GM18526 (cell line): ENCODE measurements around the gene TMEM143.

Experiments
- POLR2A ChIP-seq: IDR thresholded peaks from 3 replicates; pipeline ENCODE4 v1.6.1; 2011; ENCODE audit not compliant: insufficient read length; ENCODE audit errors: extremely low read depth

TMEM143 gene

DNA sequence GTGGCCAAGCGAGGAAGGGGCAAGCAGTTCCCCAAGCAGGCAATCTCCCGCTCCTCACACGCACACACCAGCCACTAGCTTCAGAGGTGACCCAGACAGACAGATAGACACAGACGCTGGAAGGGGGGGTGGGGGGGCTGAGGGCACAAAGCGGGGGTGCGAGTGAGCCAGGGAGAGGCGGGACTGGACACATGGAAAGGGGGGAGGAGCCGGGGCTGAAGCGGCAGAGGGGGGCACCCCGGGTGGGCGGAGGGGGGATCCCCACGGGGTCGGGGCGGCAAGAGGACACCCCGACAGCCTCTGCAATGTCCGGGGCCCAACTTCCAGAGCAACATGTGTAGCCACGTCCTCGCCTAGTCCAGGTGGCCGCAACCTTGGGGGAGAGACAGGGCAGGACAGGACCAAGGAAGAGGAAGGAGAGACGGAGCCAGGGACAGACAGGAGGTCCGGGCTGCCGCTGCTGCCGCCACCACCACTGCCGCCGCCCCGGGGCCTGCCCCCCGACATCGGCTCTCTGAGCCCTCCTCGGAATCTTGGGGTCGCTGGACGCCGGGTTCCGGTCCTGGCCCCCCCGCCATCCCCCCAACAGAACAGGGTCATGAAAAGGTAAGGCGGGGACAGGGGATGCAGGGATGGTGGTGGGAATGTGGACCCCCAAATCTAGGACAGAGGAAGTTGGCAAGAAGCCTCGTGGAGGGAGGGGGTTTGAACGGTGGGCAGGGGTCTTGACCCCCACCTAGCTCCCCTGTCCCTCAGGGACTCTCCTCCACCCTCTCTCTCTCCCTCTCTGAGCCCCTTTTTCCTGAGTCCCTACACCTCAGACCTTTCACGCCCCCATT is 30.8 kb upstream of the TMEM143 start:
- TF ChIP-seq POLR2A: no peak

DNA sequence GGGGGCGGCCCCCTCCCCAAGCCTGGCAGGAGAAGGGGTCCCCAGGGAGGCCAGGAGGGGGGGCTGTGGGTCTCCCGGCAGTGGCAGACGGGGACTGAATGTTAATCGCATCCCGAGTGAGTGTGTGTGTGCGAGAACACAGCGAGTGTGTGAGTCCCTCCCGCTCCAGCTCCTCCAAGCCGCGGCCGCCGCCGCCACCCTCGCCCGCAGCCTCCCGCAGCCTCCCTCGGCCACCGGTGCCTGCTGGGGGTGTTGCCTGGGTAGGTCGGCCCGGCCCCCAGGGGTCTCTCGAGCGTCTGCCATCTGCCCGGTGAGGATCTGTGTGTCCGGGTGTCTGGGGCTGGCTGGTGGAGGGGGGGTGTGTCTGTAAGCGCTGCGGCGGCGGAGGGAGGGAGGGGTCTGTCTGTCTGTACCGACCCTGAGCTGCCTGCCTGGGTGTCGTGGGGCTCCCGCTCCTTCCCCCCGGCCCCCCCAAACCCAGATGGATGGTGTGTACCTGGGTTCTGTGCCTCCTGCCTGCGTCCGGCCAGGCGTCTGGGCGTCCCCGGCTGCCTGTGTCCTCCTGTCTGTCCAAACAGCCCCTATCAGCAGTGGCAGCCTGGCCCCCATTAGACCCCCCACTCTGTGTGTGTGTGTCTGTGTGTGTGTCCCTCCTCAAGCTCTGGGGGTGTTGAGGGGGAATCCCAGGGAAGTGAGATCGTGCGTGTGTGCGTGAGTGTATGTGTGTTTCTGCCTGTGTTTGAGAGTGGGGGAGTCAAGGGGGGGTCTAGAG is 30.0 kb upstream of the TMEM143 start, which contains the start of gene GRIN2D:
Gene GRIN2D (plus strand): TSS at position 110 of the 772 bp plus-strand sequence. CDS start 4,725 bp downstream, outside the sequence.
- TF ChIP-seq POLR2A: no peak

DNA sequence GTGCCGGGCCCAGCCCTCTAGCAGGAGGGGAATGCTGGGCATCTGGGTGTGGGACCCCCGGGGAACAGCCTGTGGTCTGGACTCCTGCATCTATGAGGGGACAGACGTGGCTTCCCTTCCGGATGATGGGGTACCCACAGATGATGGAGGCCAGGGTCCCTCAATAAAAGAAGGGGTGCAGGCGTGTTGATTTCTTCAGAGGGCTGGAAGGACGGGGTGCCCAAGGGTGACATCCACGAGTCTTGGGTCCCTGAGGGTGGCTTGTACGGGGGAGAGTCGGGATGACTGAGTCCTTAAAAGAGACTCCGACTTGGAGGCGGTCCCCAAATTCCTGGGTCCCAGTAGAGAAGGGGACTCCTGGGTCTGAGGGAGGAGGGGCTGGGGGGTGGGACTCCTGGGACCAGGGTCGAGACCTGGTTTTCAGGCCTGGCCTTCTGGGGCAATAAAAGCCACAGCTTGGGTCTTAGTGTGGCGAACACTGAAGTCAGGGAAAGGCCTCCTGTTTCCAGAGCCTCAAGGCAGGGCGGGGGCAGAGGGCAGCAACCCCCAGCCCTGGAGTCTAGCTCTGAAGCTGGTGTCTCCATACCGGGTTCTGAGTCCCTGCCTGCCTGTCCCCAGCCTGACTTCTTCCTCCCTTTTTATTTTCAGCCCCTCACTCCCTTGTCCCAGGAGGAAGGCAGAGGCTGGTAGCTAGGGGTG is 29.3 kb upstream of the TMEM143 start:
- TF ChIP-seq POLR2A: no peak

DNA sequence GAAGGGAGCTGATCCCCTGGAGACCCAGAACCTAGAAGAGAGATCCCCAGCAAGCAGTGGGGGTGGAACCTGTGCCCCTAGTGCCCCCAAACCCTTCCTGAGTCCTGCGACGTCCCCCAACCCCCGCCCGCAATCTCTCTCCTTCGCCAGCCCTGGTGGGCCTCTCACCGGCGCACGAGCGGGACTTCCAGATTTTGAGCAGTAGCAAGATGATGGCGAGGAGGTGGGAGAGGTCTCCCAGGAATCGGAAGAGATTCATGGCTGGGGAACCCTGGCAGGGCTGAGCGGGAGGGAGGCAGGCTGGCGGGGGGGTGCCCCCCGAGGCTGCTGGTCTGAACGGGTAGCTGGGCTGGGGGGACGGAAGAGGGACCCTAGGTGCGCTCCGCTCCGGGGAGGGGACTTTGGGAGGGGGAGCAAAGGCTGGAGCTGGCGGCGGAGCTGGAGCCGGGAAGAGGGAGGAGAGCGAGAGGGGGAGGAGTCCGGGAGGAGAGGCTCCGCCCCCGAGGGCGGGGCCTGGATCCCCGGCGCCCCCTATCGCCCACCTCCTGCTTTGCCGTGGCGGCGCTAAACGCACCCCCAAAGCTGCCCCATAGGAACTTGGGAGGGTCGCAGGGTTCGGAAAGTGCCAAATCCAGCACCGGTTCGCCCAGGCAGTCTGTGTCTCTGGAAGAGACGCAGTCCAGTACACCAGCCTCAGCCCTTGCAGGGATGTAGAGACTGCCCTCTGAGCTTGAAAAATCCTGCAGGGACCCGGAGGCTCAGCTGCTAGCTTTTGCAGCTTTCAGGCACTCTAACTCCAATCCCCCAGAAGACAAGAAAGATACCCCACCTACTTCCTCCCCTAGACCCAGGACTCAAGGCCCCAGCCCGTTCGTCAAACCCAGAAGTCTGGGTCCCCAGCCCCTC is 27.6 kb upstream of the TMEM143 start, which contains the start of gene KDELR1:
Gene KDELR1 (minus strand): TSS at position 452 of the 906 bp plus-strand sequence. CDS start 193 bp downstream, at position 259.
- peak; percentile 54 for TF ChIP-seq POLR2A

DNA sequence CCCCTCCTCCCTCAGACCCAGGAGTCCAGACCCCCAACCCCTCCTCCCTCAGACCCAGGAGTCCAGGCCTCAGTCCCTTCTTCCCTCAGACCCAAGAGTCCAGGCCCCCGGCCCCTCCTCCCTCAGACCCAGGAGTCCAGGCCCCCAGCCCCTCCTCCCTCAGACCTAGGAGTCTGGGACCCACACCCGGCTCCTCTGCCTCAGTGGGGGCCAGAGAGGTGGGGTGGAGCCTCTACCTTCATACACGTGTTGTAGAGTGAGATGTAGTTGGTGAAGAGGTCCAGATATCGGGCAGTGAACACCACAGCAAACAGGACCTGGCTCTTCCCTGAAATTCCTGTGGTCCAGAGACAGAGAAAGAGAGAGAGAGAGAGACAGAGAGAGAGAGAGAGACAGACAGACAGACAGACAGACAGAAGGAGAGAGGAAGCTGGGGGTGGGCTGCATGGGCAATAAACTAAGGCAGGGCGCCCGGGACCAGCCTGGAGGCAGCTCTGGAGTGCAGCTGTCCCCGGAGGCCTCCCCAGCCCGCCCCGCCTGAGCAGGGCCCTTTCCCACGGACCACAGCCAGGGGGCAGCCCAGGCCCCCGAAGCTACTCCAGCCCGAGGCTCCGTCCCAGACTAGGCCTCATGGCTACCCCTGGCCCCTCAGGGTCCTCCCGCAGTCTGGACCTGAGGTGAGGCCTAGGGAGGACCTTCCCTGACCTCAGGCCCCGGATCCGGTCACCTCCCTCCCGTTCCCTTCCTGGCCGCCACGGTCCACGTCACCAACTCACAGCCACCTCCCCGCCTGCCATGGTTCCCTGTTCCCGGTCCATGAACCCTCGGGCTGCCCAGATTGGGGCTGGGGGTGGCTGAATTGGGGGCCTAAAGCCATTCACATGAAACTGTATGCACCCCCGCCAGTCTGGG is 26.7 kb upstream of the TMEM143 start:
- peak; percentile 25 for TF ChIP-seq POLR2A

DNA sequence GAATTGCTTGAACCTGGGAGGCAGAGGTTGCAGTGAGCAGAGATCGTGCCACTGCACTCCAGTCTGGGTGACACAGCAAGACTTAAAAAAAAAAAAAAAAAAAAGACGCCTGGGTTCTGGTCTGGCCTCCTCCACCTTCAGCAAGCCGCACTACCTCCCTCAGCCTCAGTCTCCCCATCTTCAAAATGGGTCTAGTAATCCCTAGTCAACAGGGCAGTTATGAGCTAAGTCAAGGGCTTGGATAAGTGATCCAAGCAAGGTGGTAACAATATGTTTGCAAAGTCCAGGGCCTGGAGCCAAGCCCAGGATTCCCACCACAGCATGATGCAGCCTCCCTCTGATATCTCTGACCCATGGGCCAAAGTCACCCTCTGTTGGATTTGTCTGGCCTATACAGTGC is 23.2 kb upstream of the TMEM143 start:
- TF ChIP-seq POLR2A: no peak

DNA sequence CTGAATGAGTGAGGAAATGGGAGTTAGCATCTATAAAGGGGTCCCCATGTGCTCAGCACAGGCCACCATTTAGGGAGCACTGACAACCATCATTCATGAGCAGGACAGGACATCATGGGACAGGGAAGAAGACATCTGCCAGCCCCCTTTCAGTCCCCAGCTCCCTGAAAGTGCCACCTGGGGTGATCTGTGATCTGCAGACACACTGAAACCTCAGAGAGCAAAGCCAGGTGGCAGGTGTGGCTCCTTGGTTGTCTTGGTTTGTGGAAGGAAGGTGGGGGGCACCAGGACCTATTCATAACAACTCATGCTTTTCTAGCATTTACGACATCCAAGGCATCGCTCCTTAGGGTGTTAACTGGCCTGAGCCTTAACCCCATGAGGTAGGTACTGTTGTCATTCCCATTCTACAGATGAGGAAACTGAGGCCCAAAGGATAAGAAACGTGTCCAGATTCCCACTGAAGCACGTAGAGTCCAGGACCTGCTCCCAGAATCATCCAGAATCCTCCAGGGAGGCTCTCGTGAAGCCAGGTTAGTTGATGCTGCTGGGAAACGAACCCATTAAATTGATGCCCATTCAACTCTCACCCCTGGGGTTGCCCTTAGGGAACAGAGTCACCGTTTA is 21.8 kb upstream of the TMEM143 start:
- no peak for TF ChIP-seq POLR2A

DNA sequence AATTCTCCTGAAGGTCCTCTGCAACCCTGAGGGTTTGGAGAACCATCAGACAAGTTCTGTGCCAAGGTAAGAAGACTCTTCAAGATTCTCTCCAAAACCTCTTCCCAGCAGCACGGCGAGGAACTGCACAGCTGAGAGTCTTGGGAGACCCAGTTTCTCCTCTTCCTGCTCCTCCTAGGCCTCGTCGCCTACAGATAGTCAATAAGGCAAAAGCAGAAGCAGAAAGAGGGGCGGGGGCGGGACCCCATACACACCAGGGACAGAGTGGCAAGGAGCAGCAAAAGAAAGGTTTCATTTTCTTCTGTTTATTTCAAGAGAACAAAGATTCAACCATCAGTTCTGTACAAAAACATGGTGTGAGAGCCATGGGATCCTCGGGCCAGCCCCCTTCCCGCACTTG is 18.5 kb upstream of the TMEM143 start:
- no peak for TF ChIP-seq POLR2A

DNA sequence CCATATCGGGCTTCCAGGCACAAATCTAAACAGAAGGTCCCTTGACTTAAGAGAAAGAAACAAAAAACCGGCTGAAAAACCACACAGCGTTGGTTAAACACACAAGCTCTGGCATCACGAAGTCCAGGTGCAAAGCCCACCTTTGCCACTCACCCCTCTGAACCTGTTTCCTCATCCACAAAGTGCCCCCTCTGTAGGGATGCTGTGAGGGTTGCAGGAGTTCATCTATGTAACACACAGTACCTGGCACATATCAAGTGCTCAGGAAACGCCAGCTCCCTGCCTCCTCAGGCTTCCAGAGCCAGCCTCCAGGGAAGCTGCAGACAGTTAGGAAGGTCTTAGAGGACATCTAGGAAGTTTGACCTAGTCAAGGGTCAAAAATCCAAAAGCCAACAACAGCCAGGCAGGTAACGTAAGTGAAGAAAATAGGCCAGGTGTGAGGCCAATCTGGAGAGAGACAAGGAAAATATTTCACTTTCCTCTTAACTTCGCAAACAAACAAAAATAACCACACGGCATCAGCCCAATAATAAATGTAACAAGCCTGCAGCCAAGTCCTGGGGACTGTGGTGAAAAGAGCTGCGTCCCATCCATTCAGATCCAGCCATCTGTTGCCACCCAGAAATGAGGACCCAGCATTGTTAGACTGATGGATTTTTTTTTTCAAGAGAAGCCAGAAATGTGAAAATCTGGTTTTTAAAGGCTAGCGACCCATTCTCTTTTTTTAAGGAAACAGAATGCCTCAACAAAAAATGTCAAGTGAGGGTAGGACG is 17.6 kb upstream of the TMEM143 start:
- no peak for TF ChIP-seq POLR2A

DNA sequence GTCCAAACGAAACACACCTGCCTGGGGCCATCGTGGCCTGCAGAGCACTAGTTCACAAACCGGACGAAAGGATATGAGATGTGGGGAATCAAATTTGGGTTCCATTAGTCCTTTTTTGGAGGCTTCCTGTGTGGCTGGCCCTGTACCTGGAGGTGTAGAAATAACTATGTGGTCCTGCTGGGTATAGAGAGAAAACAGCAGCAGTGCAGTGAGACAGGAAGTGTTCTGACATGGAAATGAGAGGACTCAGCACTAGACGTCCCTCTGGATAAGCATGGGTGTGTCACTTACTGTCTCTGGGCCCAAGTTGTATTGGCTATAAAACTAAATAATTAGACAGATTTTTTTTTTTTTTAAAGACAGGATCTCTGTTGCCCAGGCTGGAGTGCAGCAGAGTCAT is 15.3 kb upstream of the TMEM143 start:
- TF ChIP-seq POLR2A: no peak

DNA sequence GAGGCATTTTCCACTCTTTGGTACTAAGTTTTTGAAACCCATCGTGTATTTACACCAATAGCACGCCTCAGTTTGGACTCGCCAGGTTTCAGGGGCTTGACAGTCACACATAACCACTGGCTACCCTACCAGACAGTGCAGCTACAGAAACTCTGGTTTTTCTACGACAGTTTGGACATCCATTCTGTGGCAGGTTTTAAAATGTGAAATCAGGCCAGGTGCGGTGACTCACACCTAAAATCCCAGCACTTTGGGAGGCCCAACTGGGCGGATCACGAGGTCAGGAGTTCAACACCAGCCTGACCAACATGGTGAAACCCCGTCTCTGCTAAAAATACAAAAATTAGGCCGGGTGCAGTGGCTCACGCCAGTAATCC is 14.4 kb upstream of the TMEM143 start:
- no peak for TF ChIP-seq POLR2A

DNA sequence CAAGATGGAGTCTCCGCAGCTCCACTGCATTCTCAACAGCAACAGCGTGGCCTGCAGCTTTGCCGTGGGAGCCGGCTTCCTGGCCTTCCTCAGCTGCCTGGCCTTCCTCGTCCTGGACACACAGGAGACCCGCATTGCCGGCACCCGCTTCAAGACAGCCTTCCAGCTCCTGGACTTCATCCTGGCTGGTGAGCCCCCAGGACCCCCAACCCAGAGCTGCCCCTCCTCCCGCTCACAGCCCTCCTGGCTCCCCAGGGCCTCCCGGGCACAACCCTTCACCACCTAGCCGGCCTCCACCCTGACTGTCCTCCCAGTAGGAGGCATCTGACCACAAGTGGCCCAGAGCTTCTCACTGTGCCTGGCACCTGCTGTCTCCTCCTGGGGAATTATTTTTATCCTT is 9.8 kb upstream of the TMEM143 start:
- no peak for TF ChIP-seq POLR2A
